CD4-positive, alpha-beta T cell treated with Interferon gamma for 1 hour (primary cell): Measurements from ENCODE around the gene HPN.
"Not testable (repeated sequence)": the region's sequence is repeated elsewhere in the genome, so short reads cannot be mapped to it uniquely, and the experiment has no call there.

Experiments
- DNase-seq: peaks from one replicate; pipeline ENCODE4 v3.0.0-alpha.2; 2020

Gene HPN

DNA sequence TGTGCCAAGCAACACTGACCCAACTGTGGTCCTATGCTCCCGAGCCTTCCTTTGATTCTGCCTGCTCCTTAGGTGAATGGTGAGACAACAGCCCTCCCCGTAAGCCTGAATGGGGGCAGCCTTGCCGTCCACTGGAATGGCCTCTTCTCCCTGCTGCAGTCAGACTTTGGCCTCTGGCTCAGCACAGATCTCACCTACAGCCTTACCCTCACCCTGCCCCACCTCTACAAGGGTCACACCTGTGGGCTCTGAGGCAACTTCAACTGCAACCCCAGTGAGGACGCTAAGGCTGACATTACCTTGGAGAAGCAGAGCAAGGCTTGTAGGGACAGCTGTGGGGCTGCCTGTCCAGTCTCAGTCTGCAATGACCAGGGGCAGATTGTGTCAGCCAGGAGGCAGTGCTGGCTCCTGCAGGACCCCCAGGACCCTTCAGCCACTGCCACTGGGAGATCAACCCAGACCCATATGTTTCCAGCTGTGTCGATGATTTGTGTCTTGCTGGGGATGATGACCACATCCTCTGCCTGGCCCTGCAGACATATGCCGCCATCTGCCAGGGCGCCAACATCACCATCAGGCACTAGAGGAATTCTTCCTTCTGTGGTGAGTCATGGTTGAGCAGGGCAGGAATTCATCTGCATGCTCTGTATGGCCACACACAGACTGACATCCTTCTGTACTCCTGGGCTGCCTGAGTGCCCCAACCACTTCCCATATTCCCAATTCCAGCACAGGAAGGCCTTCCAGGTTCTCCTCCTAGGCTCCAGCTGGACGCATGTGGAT is 46.8 kb downstream of the HPN start:
- no peak for DNase-seq

DNA sequence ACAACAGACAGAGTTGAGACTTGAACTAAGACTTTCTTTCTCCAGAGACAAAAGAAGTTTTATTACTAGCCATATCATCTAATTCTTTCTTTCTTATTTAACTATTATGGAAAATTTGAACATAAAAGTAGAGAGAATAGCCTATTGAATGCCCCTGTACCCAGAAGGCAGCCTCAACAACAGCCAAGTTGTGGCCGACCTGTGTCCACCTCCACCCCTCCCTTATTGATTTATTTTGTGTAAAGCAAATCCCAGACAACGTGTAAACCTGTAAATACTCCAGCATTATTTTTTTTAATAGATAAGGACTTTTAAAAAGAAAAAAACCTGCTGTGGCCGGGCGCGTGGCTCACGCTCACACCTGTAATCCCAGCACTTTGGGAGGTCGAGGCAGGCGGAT is 48.0 kb downstream of the HPN start:
- DNase-seq: no peak

DNA sequence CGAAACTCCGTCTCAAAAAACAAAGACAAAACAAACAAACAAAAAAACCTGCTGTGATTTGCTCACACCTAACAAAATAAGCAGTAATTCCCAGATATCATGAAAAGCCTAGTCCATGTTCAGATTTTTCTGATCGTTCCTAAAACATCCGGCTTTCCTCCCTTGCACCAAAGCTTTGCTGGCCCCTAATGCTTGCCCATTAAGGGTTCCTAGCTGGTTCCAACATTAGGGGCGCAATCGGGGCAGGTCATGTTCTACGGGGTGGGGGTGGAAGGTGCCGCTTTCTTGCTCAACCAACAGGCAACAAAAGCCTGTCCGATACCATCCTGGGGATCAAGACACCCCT is 48.6 kb downstream of the HPN start:
- no peak for DNase-seq

DNA sequence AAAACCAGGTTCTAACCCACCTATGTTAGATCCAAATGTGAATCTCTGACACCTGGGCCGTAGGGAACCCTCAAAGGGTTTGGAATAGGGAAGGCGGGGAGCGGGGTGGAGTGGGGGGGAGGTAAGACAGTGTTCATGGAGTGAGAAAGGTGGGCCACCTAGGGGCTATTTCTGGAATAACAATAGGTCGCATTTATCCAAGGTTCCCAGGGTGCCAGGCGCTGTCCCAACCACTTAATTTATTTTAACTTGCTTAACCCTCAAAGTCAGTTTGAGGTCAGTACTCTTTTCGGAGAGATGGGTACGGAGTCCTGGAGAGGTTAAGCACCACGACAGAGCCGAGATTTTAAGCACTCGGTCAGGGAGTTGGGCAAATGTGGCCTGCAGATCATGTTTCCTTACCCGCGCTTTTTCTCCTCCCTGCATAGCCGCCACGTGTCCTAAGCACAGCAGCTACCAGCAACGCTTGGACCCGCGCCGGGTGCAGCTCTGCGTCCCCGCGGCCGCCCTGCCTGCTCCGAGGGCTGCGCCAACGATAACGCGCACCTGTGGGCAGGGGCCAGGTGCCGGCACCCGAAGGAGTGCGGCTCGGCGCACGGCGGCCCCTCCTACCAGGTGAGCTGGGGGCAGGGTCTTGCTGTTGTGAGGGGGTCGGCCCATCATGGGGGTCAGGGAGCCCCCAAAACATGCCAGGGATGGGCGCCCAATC is 49.1 kb downstream of the HPN start:
- DNase-seq: peak; percentile 28

DNA sequence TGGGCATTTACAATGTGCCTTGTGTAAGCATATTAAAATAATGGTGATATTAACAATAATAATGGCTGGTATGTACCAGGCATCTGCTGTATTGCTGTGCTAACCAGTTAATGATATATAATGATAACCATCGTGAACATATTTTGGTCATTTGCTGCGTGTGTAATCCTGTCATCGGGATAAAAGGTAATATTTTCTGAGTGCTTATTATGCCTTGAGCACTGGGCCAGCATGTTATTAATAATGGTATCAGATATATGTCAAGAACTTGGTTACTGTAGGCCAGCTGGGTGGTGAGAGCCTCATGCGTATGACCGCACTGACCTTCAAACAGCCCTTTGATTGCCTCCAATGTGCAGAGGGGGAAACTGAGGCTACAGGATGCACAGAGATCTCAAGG is 51.9 kb downstream of the HPN start:
- DNase-seq: no peak

DNA sequence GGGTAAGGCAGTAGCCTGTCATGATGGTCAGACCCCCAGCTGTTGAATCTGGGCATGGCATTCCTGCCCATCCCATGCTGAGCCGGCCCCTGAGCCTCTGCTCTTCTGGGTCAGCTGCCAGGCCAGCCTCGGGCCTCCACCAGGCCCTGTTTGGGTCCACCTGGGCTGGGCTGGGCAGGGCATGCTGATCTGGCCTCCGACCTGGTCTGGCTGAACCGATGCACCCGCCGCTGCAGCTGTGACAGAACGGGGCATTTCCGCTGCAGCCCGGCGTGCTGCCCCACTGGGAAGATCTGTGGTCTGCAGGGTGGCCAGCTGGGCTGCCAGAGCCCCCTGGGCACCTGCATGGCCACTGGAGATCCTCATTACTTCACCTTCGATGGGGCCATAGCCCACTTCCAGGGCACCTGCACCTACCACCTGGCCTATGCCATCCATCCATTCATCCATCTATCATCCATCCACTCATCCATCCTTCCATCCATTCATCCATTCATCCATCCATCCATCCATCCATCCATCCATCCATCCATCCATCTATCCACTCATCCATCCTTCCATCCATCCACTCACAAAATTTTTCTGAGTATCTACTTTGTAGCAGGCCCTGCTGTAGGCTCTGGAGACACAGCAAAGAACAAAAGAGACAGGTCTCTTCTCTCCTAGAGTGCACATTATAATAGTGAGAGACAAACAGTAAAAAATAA is 52.6 kb downstream of the HPN start:
- no peak for DNase-seq

DNA sequence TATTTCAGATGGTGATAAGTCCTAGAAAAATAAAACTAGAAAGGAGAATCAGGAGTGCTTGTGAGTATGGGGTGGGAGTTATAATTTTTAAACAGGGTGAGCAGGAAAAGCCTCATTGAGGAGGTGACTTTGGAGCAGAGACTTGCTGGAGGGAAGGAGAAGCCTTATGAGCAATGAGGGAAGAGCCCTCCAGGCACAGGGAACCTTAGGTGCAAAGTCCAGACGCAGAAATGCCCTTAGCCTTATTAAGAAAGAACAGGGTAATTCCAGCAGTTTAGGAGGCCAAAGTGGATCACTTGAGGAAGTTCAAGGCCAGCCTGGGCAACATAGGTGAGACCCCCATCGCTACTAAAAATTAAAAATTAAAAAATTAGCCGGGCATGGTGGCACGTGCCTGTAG is 53.1 kb downstream of the HPN start:
- DNase-seq: no peak

DNA sequence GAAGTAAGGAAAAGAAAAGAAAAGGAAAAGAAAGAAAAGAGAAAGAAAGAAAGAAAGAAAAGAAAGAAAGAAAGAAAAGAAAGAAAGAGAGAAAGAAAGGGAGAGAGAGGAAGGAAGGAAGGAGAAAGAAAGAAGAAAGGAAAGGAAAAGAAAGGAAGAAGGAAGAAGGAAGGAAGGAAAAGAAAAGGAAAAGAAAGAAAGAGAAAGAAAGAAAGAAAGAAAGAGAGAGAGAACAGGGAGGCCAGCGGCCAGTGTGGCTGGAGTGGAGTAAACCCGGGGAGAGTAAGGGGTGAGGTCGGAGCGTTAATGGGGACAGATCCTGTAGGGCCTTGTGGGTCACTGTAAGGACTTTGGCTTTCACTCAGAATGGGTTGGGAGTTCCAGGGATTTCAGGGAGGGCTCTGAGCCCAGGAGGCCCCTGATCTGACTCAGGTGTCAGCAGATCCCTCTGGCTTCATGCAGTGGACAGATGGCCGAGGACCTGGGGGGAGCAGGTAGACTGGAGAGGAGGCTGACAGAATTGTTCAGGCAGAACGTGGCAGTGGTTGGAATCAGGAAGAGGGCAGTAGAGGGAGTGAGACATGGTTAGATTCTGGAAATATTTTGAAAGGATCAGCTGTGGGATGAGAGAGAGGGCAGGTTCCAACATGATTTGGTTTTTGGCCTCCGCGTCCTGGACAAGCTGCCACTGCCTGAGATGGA is 54.3 kb downstream of the HPN start:
- DNase-seq: no peak

DNA sequence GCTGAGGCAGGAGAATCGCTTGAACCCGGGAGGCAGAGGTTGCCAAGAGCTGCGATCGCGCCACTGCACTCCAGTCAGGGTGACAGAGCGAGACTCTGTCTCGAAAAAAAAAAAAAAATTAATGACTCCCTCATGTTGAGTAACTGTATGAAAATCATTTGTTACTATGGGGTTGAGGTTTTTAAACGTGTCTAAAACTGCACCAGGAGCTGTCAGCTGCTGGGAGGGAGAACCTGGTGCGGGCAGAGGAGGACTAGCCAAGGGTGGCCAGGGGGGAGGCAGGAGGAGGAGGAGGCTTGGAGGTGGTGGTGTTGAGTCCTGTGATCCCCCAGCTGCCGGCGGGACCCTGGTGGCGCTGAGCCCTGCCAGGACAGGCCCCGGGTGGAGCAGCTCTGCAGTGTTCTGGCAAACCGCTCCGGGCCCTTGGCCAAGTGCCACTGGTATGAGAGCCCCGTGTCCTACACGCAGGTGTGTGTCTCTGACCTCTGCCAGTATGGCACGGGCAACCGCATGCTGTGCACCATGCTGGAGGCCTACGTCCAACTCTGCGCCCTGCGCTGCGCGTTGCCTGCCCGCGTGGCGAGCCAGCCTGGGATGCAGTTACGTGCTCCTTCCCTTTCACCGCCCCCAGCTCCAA is 57.0 kb downstream of the HPN start:
- no peak for DNase-seq

DNA sequence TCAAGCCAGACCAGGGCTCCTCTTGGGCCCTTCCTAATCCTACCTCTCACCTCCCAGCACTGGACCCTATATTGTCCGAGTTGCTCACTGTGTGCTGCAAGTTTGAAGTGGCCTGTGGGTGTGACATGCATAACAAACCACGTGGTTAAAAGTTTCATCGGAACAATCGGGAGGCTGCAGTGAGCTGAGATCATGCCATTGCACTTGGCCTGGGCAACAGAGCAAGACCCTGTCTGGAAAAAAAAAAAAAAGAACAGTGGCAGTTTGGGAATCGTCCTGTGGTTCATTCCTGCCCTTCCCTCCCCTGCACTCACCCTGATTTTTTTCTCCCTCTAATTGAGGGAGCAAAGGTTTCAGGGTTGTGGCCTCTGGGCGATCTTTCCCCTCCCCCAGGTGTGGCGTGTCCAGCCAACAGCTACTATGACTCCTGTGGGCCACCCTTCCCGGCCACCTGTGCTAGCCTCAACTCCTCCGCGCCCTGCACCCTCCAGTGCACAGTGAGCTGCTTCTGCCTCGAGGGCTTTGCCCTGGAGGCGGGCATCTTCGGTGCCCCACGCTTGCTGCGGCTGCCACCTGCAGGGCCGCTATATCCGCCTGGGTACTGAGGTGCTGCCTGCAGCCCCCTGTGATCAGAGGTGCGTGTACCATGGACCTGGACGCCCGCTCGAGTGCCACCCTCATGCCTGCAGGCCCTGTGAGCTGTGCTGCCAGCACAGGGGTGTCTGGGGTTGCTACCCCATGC is 57.8 kb downstream of the HPN start:
- DNase-seq: no peak

DNA sequence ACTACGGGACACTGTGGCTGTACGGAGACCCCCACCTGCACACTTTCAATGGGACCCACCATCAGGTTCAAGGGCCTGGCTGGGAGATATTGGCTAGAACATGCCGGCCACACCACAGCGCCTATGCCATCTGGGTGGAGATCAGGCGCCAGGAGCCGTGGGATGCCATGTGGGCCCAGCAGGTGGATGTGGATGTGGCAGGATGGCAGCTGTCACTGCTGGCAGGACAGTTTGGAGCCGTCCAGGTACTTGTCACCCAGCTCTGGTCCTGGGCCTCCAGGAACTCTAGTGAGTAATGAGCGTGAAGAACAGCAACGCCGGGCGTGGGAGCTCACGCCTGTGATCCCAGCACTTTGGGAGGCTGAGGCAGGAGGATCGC is 58.4 kb downstream of the HPN start:
- DNase-seq: no peak

DNA sequence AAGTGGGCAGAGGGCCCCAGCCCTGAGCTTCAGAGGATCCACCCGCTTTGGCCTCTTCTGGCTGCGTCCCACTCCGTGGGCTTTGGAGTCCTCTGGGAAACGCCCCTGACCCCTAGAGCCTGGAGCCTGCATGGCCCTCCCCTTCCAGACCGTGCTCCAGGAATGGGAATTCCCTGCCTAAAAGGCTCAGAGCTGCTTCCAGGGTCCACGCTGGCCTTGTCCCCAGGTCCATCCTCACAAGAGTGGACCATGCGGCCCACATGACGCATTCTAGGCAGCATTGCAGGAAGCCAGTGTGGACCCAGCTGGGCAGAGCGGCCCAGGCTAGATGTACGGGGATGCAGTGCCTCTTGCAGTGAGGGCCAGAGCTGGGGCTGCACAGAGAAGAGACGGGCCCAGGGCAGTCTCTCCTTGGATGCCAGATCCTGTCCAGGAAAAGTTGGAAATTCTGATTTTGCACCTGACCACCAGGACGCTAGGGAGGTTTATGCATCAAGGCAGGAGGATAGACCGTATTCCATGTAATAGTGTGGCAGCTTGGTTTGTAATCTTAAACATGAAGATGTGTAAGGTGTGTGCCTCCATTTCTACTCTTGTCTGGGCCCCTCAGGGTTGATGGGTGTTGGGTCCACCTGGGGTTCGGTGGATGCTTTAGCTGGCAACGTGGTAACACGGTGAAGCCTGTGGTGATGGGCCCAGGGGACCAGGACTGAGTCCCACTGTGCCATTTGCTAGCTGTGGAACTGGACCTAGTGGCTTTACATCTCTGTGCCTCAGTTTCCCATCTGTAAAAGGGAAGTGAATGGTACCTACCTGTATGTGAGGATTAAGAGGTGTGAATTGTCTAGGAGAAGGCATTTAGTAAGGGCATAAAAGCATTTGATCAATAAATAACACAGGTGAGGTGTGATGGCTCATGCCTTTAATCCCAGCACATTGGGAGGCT is 59.3 kb downstream of the HPN start:
- no peak for DNase-seq

DNA sequence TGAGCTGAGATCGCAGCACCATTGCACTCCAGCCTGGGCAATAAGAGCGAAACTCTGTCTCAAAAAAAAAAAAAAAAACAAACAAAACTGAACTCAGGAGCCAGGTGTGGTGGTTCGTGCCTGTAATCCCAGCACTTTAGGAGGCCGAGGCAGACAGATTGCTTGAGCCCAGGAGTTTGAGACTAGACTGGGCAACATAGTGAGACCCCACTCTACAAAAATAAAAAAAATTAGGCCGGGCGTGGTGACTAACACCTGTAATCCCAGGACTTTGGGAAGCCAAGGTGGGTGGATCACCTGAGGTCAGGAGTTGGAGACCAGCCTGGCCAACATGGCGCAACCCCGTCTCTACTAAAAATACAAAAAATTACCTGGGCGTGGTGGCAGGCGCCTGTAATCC is 60.4 kb downstream of the HPN start:
- not testable (repeated sequence) for DNase-seq

DNA sequence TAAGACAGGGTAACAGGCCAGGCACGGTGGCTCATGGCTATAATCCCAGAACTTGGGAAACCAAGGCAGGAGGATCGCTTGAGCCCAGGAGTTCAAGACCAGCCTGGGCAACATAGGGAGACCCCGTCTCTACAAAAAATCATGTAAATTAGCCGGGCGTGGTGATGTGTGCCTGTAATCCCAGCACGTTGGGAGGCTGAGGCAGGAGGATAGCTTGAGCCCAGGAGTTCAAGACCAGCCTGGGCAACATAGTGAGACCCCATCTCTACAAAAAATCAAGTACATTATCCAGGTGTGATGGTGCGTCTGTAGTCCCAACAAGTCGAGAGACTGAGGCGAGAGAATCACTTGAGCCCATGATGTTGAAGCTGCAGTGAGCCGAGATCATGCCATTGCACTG is 62.1 kb downstream of the HPN start:
- not testable (repeated sequence) for DNase-seq

DNA sequence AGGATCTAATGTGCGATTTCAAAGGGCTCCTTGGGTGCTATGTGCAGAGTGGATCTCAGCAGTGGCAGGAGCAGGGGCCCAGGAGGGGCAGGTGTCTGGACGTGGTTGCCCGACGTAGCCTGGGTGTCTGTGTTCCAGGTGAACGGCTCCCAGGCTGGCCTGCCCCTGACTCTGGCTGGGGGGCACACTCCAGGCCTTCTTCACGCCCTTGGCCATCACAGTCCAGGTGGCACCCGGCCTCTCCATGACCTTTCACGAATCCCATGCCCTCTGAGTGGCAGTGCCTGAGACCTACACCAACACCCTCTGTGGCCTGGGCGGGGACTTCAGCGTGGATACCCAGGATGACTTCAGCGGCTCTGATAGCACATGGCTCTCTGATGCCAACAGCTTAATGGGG is 62.8 kb downstream of the HPN start:
- no peak for DNase-seq

DNA sequence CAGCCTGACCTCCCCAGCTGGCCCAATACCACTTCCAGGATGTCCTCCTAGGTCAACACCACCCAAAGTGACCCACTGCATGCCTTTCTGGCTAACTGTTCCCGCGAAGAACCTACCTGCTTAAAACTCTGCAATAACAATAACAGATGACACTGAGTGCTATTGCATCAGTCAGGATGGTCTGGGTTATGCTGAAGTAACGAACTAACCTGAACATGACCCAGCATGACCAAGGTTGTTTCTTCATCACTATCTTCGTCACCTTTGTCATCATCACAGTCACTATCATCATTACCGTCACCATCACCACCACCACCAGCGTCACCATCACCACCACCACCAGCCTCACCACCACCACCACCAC is 63.5 kb downstream of the HPN start:
- DNase-seq: no peak

DNA sequence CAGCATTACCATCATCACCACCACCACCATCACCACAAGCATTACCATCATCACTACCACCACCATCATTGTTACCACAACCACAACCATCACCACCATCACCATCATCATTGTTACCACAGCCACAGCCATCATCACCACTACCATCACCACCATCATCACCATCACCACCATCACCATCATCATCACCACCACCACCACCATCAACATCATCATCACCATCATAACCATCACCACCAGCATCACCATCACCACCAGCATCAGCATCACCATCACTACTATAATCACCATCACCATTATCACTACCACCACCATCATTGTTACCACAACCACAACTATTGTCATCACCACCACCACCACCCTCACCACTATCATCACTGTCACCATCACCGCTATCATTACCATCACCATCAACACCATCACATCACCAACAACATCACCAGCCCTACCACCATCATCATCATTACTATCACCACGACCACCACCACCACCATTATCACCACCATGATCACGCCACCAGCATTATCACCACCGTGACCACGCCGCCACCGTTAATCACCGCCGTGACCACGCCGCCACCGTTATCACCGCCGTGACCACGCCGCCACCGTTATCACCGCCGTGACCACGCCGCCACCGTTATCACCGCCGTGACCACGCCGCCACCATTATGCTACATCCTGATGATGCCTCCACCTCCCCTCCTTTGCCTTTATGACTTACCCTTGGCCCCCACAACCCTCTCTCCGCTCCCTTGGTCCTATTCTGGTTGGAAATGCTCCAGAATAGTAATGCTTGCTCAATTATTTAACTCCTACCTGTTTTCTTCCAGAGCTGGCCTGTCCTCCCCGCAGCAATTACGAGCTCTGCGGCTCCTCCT is 64.1 kb downstream of the HPN start:
- no peak for DNase-seq

DNA sequence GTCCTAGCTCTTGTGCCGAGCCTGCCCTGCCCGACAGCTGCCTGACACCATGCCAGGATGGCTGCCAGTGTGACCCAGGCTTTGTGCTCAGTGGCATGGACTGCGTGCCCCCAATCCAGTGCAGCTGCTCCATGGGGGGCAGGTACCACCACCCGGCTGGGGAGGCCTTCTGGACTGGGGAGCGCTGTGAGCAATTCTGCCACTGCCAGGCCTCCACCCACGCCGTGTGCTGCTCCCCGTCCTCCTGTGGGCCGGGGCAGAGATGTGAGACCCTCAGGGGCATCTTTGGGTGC is 64.7 kb downstream of the HPN start:
- no peak for DNase-seq

DNA sequence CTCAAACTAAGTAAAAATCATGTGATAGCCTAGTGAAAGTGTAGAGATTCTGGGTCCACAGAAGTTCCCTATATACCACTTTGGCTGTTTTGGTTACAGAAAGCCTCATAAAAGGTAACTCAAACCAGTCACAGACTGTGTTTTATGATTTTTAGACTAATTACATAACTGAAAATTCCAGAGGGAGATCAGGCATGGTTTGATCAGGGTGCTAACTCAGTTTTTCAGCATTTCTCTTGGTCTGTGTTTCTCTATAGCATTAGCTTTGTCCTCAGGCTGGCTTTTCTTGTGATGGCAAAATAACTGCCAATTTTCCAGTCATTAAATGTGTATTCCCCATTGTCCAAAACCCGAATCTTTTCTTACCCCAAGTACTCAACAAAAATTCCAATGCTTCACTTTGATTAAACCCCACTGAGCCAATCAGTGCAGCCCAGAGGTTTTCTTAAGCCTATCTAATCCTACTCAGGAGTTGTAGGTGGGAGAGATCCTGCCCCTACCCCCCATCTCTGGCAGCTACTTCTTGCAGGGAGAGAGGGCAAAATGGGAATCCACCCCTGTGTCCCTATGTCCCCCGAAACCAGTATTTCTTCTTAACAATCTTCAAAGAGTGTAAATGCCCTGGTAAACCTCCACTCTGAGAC is 65.5 kb downstream of the HPN start:
- DNase-seq: no peak

DNA sequence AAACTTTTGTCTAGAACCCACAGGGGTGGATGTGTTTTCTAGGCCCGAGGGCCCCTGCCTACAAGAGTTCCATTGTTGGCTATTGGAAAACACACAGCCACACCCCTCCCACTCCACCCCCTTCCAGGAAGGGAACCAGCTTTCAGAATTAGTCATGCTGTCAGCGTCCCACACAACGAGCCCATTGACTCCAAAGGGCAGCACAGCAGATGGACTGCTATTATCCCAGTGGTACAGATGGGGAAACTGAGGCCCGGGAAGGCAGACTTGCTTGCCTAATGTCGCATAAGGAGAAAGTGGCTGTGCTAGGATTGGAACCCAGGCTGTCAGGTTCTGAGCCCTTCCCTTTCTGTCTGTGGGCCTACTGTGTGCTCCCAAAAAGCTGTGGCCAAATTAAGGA is 66.0 kb downstream of the HPN start:
- DNase-seq: no peak
